Type B pancreatic cell (in vitro differentiated cells): ENCODE data around the gene ESRRG. TPM values are rescaled to one million over a fixed set of nuclear protein-coding genes. Genes with fewer than 3 reads are reported as not detected.
A peak's percentile ranks its signal among the peaks of the same experiment; 100 is the strongest.

Experiments
- DNase-seq: peaks from one replicate; pipeline ENCODE4 v3.0.0; 2021; ENCODE audit warnings: mixed read lengths; ENCODE audit not compliant: unreplicated experiment; ENCODE audit errors: extremely low spot score
- H3K27ac Mint-ChIP-seq: 2 replicates; pipeline ENCODE4 v1.8.0; 2021; ENCODE audit warnings: mild to moderate bottlenecking, mixed read lengths
- H3K27me3 Mint-ChIP-seq: 2 replicates; pipeline ENCODE4 v1.8.0; 2021; ENCODE audit warnings: mixed read lengths
- H3K36me3 Mint-ChIP-seq: 2 replicates; pipeline ENCODE4 v1.8.0; 2021; ENCODE audit warnings: mixed read lengths
- H3K4me1 Mint-ChIP-seq: one replicate; pipeline ENCODE4 v1.8.0; 2021; ENCODE audit warnings: mixed read lengths; ENCODE audit not compliant: unreplicated experiment
- H3K4me3 Mint-ChIP-seq: 2 replicates; pipeline ENCODE4 v1.8.0; 2021; ENCODE audit warnings: mild to moderate bottlenecking, mixed read lengths
- H3K9me3 Mint-ChIP-seq: 2 replicates; pipeline ENCODE4 v1.8.0; 2021; ENCODE audit warnings: mixed read lengths
- total RNA-seq: library from RNA; stranded (reverse); gene quantifications from 2 replicates; pipeline ENCODE4 v1.2.1, GENCODE V29; 2021; ENCODE audit warnings: low replicate concordance
- TF ChIP-seq, protein P1 (sequence below): fragments of 200-600 bp; sonication (generic); conservative IDR thresholded peaks from 2 replicates; pipeline ENCODE4 v1.5.0; 2021; ENCODE audit warnings: antibody characterized with exemption, mild to moderate bottlenecking

The ESRRG gene
- total RNA-seq, 1 donor from 2014 or later: 26.2 TPM

DNA sequence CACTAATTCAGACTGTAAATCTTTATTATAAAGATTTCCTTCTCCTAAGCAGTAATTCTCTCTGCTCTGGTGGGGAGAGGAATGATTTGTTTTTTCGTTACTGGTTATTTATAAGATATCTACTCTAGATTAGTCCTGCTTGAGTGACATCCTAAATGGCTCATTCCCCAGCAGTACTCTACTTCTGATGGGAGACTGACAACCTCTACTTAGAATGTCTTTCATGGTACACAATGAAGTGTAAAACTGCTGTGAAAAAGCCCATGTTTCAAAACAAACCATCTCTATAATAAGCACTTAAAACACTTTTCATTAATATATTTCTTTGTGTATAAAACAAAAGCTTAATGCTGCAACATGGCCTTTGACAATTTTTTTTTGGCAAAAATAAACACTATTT is 33.9 kb upstream of the ESRRG start:
- Mint-ChIP-seq H3K36me3 (no peaks in the 10 kb centered on the region), H3K9me3 (no peaks in the 10 kb centered on the region), H3K27ac (no peak overlapping the region), H3K4me3 (no peak overlapping the region), H3K27me3 (no peaks in the 10 kb centered on the region), H3K4me1 (peaks cover 8% of the 10 kb centered on the region)
- DNase-seq: no peak
- TF ChIP-seq, protein P1, sequence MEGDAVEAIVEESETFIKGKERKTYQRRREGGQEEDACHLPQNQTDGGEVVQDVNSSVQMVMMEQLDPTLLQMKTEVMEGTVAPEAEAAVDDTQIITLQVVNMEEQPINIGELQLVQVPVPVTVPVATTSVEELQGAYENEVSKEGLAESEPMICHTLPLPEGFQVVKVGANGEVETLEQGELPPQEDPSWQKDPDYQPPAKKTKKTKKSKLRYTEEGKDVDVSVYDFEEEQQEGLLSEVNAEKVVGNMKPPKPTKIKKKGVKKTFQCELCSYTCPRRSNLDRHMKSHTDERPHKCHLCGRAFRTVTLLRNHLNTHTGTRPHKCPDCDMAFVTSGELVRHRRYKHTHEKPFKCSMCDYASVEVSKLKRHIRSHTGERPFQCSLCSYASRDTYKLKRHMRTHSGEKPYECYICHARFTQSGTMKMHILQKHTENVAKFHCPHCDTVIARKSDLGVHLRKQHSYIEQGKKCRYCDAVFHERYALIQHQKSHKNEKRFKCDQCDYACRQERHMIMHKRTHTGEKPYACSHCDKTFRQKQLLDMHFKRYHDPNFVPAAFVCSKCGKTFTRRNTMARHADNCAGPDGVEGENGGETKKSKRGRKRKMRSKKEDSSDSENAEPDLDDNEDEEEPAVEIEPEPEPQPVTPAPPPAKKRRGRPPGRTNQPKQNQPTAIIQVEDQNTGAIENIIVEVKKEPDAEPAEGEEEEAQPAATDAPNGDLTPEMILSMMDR: no peak

- H3K4me1 Mint-ChIP-seq: peaks cover 8% of the 10 kb centered on the region
- no peaks in the 10 kb centered on the region for H3K9me3 Mint-ChIP-seq
Observed at GRCh38 chr1:216750961-216751360, 27.7 kb upstream of the ESRRG start.

DNA sequence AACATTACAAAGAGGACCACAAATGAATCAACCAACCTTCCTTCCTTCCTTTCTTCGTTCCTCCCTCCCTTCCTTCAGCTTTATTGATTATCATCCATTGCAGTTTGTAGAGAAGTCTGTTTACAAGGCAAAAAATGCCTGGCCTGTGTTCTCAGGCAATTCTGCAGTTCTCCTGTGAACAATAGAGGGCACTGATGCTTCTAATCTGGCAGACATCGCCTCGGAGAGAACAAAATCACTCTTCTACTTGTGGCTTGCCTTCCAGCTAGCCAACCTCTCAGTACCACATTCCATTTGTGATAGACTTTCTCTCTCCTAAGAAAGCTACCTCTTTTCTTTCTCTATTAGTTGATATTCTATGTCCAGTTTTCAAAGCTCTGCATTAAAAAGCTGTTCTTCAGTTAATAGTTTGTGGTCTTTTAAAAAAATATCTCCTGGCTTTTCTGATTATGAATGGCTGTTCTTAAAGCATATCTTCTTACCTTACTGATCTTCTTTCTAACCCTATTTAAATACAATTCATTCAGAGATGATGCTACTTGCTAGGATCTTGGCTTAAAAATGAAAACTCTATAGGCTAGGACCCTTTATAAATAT is 26.9 kb upstream of the ESRRG start:
- Mint-ChIP-seq H3K36me3 (no peaks in the 10 kb centered on the region), H3K27ac (no peak overlapping the region), H3K4me3 (no peak overlapping the region), H3K4me1 (peaks cover 8% of the 10 kb centered on the region), H3K9me3 (no peaks in the 10 kb centered on the region), H3K27me3 (no peaks in the 10 kb centered on the region)
- TF ChIP-seq, protein P1: peak; percentile 81
- DNase-seq: no peak

More at GRCh38 chr1:216750961-216751360, 27.7 kb upstream of the ESRRG start:
- H3K4me3 Mint-ChIP-seq: no peak overlapping the region
- no peaks in the 10 kb centered on the region for H3K36me3 Mint-ChIP-seq
- DNase-seq: no peak
- no peak overlapping the region for H3K27ac Mint-ChIP-seq
- H3K27me3 Mint-ChIP-seq: no peaks in the 10 kb centered on the region
- TF ChIP-seq, protein P1: no peak

DNA sequence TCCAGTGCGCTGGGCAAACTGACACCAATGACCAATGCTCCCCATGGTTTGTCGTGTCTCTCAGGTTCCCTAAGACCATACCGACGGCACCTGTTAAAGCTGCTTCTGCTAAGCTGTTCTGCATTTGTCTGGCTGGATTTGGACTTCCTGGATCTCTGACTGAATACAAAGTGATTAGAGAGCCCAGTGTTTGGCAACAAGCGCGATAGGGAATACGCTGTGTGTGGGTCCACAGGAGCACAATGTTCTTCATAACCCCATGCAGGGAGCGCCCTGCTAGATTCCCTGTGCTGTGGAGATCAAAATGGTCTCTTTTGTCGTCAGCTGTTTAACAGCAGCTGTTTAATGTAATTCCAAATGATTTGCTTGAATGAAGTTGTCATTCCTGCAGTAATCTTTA is 26.0 kb upstream of the ESRRG start:
- H3K36me3 Mint-ChIP-seq: no peaks in the 10 kb centered on the region
- H3K4me1 Mint-ChIP-seq: peaks cover 6% of the 10 kb centered on the region
- no peak for DNase-seq
- TF ChIP-seq, protein P1: no peak
- H3K27ac Mint-ChIP-seq: no peak overlapping the region
- no peaks in the 10 kb centered on the region for H3K9me3 Mint-ChIP-seq
- H3K27me3 Mint-ChIP-seq: no peaks in the 10 kb centered on the region
- no peak overlapping the region for H3K4me3 Mint-ChIP-seq

GRCh38 chr1:216742625-216743024 is 19.4 kb upstream of the ESRRG start:
- H3K4me3 Mint-ChIP-seq: no peak overlapping the region
- DNase-seq: no peak
- peaks cover 6% of the 10 kb centered on the region for H3K27me3 Mint-ChIP-seq
- H3K9me3 Mint-ChIP-seq: peaks cover 4% of the 10 kb centered on the region
- H3K27ac Mint-ChIP-seq: no peak overlapping the region
- TF ChIP-seq, protein P1: peak; percentile 70
- peaks cover 11% of the 10 kb centered on the region for H3K4me1 Mint-ChIP-seq
- H3K36me3 Mint-ChIP-seq: no peaks in the 10 kb centered on the region
